ENCODE results near the gene OR5K1. TPM values are rescaled to one million over a fixed set of nuclear protein-coding genes. Genes with fewer than 3 reads are reported as not detected.

The OR5K1 gene
- total and polyA plus RNA-seq, 11 donors, result not detected

DNA sequence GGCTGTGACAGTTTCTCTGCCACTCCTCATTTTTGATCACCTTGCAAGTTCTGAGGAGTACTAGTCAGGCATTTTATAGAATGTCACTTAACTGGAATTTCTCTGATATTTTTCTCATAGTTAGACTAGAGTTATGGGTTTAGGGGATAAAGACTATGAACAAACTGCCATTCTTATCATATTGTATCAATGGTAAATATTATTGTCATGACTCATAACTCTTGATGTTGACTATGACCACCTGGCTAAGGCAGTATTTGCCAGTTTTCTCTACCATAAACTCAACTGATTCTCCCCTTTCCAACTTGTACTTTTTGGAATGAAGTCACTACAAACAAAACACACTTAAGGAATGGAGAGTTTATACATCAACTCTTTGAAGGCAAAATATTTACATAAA, 22.7 kb upstream of the OR5K1 start:
- DNase-seq (no peak), ATAC-seq (no peak)
- Histone ChIP-seq H3K4me1 (no peaks in the 10 kb centered on the region), H3K36me3 (no peaks in the 10 kb centered on the region), H3K27me3 (no peaks in the 10 kb centered on the region), H3K27ac (no peak overlapping the region), H3K4me3 (no peak overlapping the region), H3K9me3 (no peaks in the 10 kb centered on the region)
- no peak for TF ChIP-seq POLR2A (IDR thresholded peaks at IDR 0.05)
- TF ChIP-seq, protein P1, sequence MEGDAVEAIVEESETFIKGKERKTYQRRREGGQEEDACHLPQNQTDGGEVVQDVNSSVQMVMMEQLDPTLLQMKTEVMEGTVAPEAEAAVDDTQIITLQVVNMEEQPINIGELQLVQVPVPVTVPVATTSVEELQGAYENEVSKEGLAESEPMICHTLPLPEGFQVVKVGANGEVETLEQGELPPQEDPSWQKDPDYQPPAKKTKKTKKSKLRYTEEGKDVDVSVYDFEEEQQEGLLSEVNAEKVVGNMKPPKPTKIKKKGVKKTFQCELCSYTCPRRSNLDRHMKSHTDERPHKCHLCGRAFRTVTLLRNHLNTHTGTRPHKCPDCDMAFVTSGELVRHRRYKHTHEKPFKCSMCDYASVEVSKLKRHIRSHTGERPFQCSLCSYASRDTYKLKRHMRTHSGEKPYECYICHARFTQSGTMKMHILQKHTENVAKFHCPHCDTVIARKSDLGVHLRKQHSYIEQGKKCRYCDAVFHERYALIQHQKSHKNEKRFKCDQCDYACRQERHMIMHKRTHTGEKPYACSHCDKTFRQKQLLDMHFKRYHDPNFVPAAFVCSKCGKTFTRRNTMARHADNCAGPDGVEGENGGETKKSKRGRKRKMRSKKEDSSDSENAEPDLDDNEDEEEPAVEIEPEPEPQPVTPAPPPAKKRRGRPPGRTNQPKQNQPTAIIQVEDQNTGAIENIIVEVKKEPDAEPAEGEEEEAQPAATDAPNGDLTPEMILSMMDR (IDR thresholded peaks at IDR 0.05), result no peak
- intact Hi-C loops (cut with DNase I), result no loop called here

DNA sequence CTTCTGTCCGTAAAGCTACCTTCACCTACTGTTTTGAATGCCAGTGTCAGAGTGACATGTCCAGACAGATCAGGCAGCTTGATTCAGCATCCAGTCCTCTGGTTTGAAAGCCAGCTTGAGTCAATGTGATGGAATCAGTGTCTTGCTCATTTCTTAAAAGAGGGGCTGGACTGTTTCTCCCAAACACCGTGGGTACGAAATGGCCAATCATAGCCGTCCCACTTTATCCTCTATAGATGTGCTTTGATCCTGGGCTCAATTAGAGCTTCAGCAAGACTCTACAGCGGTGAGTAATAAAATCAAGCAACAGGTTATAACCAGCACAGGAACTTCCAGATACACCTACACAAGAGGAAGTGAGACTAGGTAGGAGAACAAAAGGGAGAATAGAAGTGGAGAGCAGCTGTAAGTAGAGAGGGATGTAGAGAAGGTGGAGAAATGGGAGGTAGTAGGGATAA, 17.0 kb upstream of the OR5K1 start:
- TF ChIP-seq, protein P1 (IDR thresholded peaks at IDR 0.05), result no peak
- TF ChIP-seq POLR2A (IDR thresholded peaks at IDR 0.05), result no peak
- no peak overlapping the region for H3K4me3 ChIP-seq
- no peaks in the 10 kb centered on the region for H3K4me1 ChIP-seq
- no peaks in the 10 kb centered on the region for H3K36me3 ChIP-seq
- H3K27ac ChIP-seq, result no peak overlapping the region
- ATAC-seq (no peak), DNase-seq (no peak)
- intact Hi-C loops (cut with DNase I), result no loop called here
- no peaks in the 10 kb centered on the region for H3K27me3 ChIP-seq
- WGBS, 4 donors, result 84 to 89% (median 86%) methylated on average over 5 of the region's 5 CpGs
- H3K9me3 ChIP-seq, result no peaks in the 10 kb centered on the region

DNA sequence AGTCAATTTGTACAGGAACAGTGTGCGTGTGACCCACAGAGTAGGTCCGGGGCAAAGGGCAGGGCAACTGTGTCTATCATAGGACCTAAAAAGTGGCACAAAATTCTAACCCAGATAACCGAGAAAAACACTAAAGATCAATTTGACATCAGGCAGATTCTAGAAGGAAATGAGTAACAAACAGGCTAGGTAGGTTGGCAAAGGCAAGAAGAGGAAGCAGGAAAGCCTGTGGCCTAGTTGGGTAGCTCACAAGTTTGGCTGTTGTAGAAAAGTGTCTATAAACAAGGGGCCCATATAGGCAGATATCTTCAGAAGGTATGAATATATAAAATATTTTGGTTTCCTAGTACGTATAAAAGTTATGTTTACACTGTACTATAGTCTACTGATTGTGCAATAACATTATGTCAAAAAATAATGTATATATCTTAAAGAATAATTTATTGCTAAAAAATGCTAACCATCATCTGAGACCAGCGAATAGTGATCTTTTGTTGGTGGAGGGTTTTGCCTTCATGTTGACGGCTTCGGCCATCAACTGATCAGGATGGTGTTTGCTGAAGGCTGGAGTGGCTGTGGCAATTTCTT, 13.3 kb upstream of the OR5K1 start:
- intact Hi-C loops (cut with DNase I), result no loop called here
- H3K9me3 ChIP-seq, result no peaks in the 10 kb centered on the region
- TF ChIP-seq POLR2A (IDR thresholded peaks at IDR 0.05), result no peak
- TF ChIP-seq, protein P1 (IDR thresholded peaks at IDR 0.05), result no peak
- no peak overlapping the region for H3K27ac ChIP-seq
- WGBS, 4 donors, result 85 to 90% (median 89%) methylated on average over 7 of the region's 7 CpGs
- DNase-seq (no peak), ATAC-seq (no peak)
- no peaks in the 10 kb centered on the region for H3K4me1 ChIP-seq
- no peaks in the 10 kb centered on the region for H3K27me3 ChIP-seq
- H3K36me3 ChIP-seq, result no peaks in the 10 kb centered on the region
- H3K4me3 ChIP-seq, result no peak overlapping the region

DNA sequence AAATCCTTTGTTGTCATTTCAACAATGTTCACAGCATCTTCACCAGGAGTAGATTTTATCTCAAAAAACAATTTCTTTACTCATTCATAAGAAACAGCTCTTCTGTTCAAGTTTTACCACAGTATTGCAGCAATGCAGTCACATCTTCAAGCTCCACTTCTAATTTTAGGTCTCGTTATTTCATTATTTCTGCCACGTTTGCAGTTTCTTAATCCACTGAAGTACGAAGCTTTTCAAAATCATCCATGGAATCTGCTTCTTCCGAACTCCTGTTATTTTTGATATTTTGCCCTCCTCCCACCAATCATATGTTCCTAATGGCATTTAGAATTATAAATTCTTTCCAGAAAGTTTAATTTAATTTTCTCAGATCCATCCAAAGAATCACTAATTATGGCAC, 12.6 kb upstream of the OR5K1 start:
- 76 to 81% (median 78%) methylated on average over 4 of the region's 4 CpGs for WGBS, 4 donors
- ATAC-seq (no peak), DNase-seq (no peak)
- Histone ChIP-seq H3K9me3 (no peaks in the 10 kb centered on the region), H3K27ac (no peak overlapping the region), H3K27me3 (no peaks in the 10 kb centered on the region), H3K4me3 (no peak overlapping the region), H3K4me1 (no peaks in the 10 kb centered on the region), H3K36me3 (no peaks in the 10 kb centered on the region)
- no peak for TF ChIP-seq POLR2A (IDR thresholded peaks at IDR 0.05)
- intact Hi-C loops (cut with DNase I), result no loop called here

DNA sequence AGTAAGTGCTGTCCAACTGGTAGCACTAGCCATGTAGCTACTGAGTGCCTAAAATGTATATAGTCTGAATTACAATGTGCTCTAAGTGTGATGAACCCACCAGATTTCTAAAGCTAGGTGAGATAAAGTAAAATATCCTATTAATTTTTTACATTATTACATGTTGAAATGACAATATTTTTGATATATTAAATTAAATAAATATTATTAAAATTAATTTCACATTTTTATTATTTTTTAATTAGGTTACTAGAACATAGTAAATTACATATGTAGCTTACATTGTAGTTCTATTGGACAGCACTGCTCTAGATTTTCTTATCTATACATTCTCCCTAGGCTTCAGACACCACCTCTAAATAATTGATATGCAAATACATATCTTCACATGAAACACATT, 9.2 kb upstream of the OR5K1 start:
- no peak for ATAC-seq
- Histone ChIP-seq H3K9me3 (peaks cover 0 to 8% (median 0%) of the 10 kb centered on the region in 12 donors), H3K27me3 (no peaks in the 10 kb centered on the region), H3K36me3 (no peaks in the 10 kb centered on the region), H3K4me3 (no peak overlapping the region), H3K27ac (no peak overlapping the region), H3K4me1 (no peaks in the 10 kb centered on the region)
- no peak for DNase-seq
- TF ChIP-seq, protein P1 (IDR thresholded peaks at IDR 0.05), result no peak
- no peak for TF ChIP-seq POLR2A (IDR thresholded peaks at IDR 0.05)
- intact Hi-C loops (cut with DNase I), result no loop called here

All from heart left ventricle (tissue), 16 donors.